Measurements from ENCODE around the gene TRAPPC13.

The TRAPPC13 gene

GRCh38 chr5:65702036-65702435 lies 77.2 kb downstream of the TRAPPC13 start:
- TF ChIP-seq CTCF (IDR thresholded peaks at IDR 0.05; ENCODE audit: low read depth, low read length), result no peak
- H3K4me3 ChIP-seq (ENCODE audit: low read depth, low read length), result no peak overlapping the region
- H3K36me3 ChIP-seq, result peaks cover 8% of the 10 kb centered on the region
- no peaks in the 10 kb centered on the region for H3K9me3 ChIP-seq (ENCODE audit: severe bottlenecking)
- no peaks in the 10 kb centered on the region for H3K27me3 ChIP-seq (ENCODE audit: insufficient read depth, low read depth, severe bottlenecking)
- no peak overlapping the region for H3K27ac ChIP-seq
- no peak for DNase-seq

GRCh38 chr5:65704621-65705239 lies 79.9 kb downstream of the TRAPPC13 start:
- H3K9me3 ChIP-seq (ENCODE audit: severe bottlenecking), result no peaks in the 10 kb centered on the region
- peaks cover 16% of the 10 kb centered on the region for H3K36me3 ChIP-seq
- DNase-seq, result no peak
- H3K27me3 ChIP-seq (ENCODE audit: insufficient read depth, low read depth, severe bottlenecking), result no peaks in the 10 kb centered on the region
- no peak for TF ChIP-seq CTCF (IDR thresholded peaks at IDR 0.05; ENCODE audit: low read depth, low read length)
- H3K4me3 ChIP-seq (ENCODE audit: low read depth, low read length), result no peak overlapping the region
- H3K27ac ChIP-seq, result no peak overlapping the region

- TF ChIP-seq CTCF (IDR thresholded peaks at IDR 0.05; ENCODE audit: low read depth, low read length), result no peak
- Histone ChIP-seq H3K36me3 (peaks cover 24% of the 10 kb centered on the region), H3K27me3 (ENCODE audit: insufficient read depth, low read depth, severe bottlenecking) (no peaks in the 10 kb centered on the region), H3K9me3 (ENCODE audit: severe bottlenecking) (no peaks in the 10 kb centered on the region), H3K27ac (no peak overlapping the region), H3K4me3 (ENCODE audit: low read depth, low read length) (no peak overlapping the region)
- DNase-seq, result no peak
Observed at GRCh38 chr5:65707663-65708062, 82.8 kb downstream of the TRAPPC13 start.

- peaks cover 24% of the 10 kb centered on the region for H3K36me3 ChIP-seq
- no peak overlapping the region for H3K4me3 ChIP-seq (ENCODE audit: low read depth, low read length)
- H3K27me3 ChIP-seq (ENCODE audit: insufficient read depth, low read depth, severe bottlenecking), result no peaks in the 10 kb centered on the region
- no peak for TF ChIP-seq CTCF (IDR thresholded peaks at IDR 0.05; ENCODE audit: low read depth, low read length)
- DNase-seq, result no peak
- no peak overlapping the region for H3K27ac ChIP-seq
- H3K9me3 ChIP-seq (ENCODE audit: severe bottlenecking), result no peaks in the 10 kb centered on the region
Observed at GRCh38 chr5:65708145-65708544, 83.3 kb downstream of the TRAPPC13 start.
